SK-N-SH (cell line): ENCODE results near the gene TRAFD1. TPM values are rescaled to one million over a fixed set of nuclear protein-coding genes. Genes with fewer than 3 reads are reported as not detected.

ENCODE experiments used
- CTCF ChIA-PET: fragments of 300-600, 350-600 bp; formaldehyde crosslinking; extraction: SDS; loops from one replicate; lab custom pipeline; 2021; lab: Yijun Ruan, JAX
- POLR2A ChIA-PET: fragments of 350-600 bp; sonication (Branson Sonifier 250); formaldehyde crosslinking; extraction: SDS; loops from one replicate; lab custom pipeline; 2020; ENCODE audit warnings: antibody characterized with exemption, inconsistent platforms; lab: Yijun Ruan, JAX
- DNase-seq: peaks from one replicate; pipeline ENCODE4 v3.0.0; 2012
- H2AFZ ChIP-seq: fragments of 200-600 bp; sonication (generic); 2 replicates; pipeline ENCODE4 v1.8.1; 2016; ENCODE audit warnings: antibody characterized with exemption, mild to moderate bottlenecking, low read depth
- H3F3A ChIP-seq: fragments of 200-600 bp; sonication (generic); replicated peaks from 2 replicates; pipeline ENCODE3; 2016; ENCODE audit warnings: antibody characterized with exemption, mild to moderate bottlenecking; ENCODE audit not compliant: insufficient read depth
- H3K27ac ChIP-seq, 2 experiments: fragments of 200-500 bp in 1 of 2; fragments of 200-600 bp in 1 of 2; sonication (Bioruptor generic) in 1 of 2; sonication (generic), shearing (Covaris generic) in 1 of 2; 2 replicates each; pipeline versions ENCODE4 v1.5.1 to v1.6.1; 2014 to 2016; ENCODE audit warnings: low read depth in 2 of 2, inconsistent platforms in 1 of 2, low read length in 1 of 2, mild to moderate bottlenecking in 1 of 2, mixed read lengths in 1 of 2
- H3K27me3 ChIP-seq: fragments of 200-600 bp; sonication (generic), shearing (Covaris generic); 2 replicates; pipeline ENCODE4 v1.6.1; 2016; ENCODE audit warnings: mixed run types; ENCODE audit not compliant: insufficient read depth
- H3K36me3 ChIP-seq, 2 experiments: fragments of 200-500 bp in 1 of 2; fragments of 200-600 bp in 1 of 2; sonication (Bioruptor generic) in 1 of 2; sonication (generic) in 1 of 2; replicated peaks in 1 of 2; 2 replicates each; pipeline versions ENCODE3 to v1.5.1; 2014 to 2016; ENCODE audit warnings: low read length in 1 of 2, mild to moderate bottlenecking in 1 of 2; ENCODE audit not compliant: insufficient read depth in 2 of 2, control insufficient read depth in 1 of 2
- H3K4me1 ChIP-seq, 2 experiments: fragments of 200-500 bp in 1 of 2; fragments of 200-600 bp in 1 of 2; sonication (Bioruptor generic) in 1 of 2; sonication (generic), shearing (Covaris generic) in 1 of 2; 2 replicates each; pipeline versions ENCODE4 v1.5.1 to v1.6.1; 2014 to 2016; ENCODE audit warnings: low read depth in 1 of 2, low read length in 1 of 2, mixed run types in 1 of 2; ENCODE audit not compliant: insufficient read depth in 2 of 2, control insufficient read depth in 1 of 2
- H3K4me2 ChIP-seq: fragments of 200-600 bp; sonication (generic), shearing (Covaris generic); 2 replicates; pipeline ENCODE4 v1.6.1; 2017; ENCODE audit warnings: mixed run types
- H3K4me3 ChIP-seq, 2 experiments: fragments of 200-500 bp in 1 of 2; fragments of 200-600 bp in 1 of 2; sonication (Bioruptor generic) in 1 of 2; sonication (generic), shearing (Covaris generic) in 1 of 2; 2 replicates each; pipeline versions ENCODE4 v1.5.1 to v1.8.1; 2014 to 2016; ENCODE audit warnings: low read depth in 2 of 2, inconsistent platforms in 1 of 2, low read length in 1 of 2, mild to moderate bottlenecking in 1 of 2, mixed read lengths in 1 of 2, moderate library complexity in 1 of 2
- H3K79me2 ChIP-seq: fragments of 200-600 bp; sonication (generic); 2 replicates; pipeline ENCODE4 v1.8.1; 2017; ENCODE audit warnings: mild to moderate bottlenecking; ENCODE audit not compliant: insufficient read depth
- H3K9ac ChIP-seq: fragments of 200-600 bp; sonication (generic); 2 replicates; pipeline ENCODE4 v1.6.1; 2017; ENCODE audit warnings: mixed run types
- H3K9me2 ChIP-seq: fragments of 200-600 bp; sonication (generic); 2 replicates; pipeline ENCODE4 v1.6.1; 2017; ENCODE audit warnings: mixed run types
- H3K9me3 ChIP-seq: fragments of 200-600 bp; sonication (generic); 2 replicates; pipeline ENCODE4 v1.6.1; 2017; ENCODE audit warnings: mixed run types, mild to moderate bottlenecking, moderate library complexity
- H4K20me1 ChIP-seq: fragments of 200-600 bp; sonication (generic); 2 replicates; pipeline ENCODE4 v1.6.1; 2017; ENCODE audit warnings: mild to moderate bottlenecking, mixed run types; ENCODE audit not compliant: insufficient read depth
- EP300 ChIP-seq, 2 experiments: IDR thresholded peaks; 2 replicates each; pipeline versions ENCODE4 v1.4.0 to v1.6.1; 2012; ENCODE audit warnings: borderline replicate concordance in 1 of 2, low read depth in 1 of 2, low read length in 1 of 2
- EZH2phosphoT487 ChIP-seq: fragments of 200-600 bp; sonication (generic); IDR thresholded peaks from 2 replicates; pipeline ENCODE4 v1.6.1; 2017; ENCODE audit warnings: low read depth, mixed run types, mild to moderate bottlenecking, antibody characterized with exemption, moderate library complexity, borderline replicate concordance
- FOSL2 ChIP-seq: IDR thresholded peaks from 2 replicates; pipeline ENCODE4 v1.4.0; 2012; ENCODE audit warnings: low read depth, mild to moderate bottlenecking, moderate library complexity, borderline replicate concordance
- FOXJ3 ChIP-seq: sonication (generic); formaldehyde crosslinking; IDR thresholded peaks from 2 replicates; pipeline ENCODE4 v1.5.1; 2020; ENCODE audit warnings: mild to moderate bottlenecking, missing genetic modification reagents
- FOXM1 ChIP-seq: IDR thresholded peaks from 2 replicates; pipeline ENCODE4 v1.4.0; 2012; ENCODE audit warnings: low read depth, mild to moderate bottlenecking
- MAX ChIP-seq: IDR thresholded peaks from 2 replicates; pipeline ENCODE4 v1.4.0; 2012; ENCODE audit warnings: low read depth
- MXI1 ChIP-seq: IDR thresholded peaks from 2 replicates; pipeline ENCODE4 v1.6.1; 2012; ENCODE audit warnings: mild to moderate bottlenecking, low read depth, low read length, improper control_type of control experiment
- NFIC ChIP-seq: IDR thresholded peaks from 2 replicates; pipeline ENCODE4 v1.4.0; 2012; ENCODE audit warnings: borderline replicate concordance
- NRF1 ChIP-seq: IDR thresholded peaks from 2 replicates; pipeline ENCODE4 v1.6.1; 2012; ENCODE audit warnings: low read depth, mild to moderate bottlenecking, low read length
- POLR2AphosphoS5 ChIP-seq: IDR thresholded peaks from 2 replicates; pipeline ENCODE4 v1.6.1; 2012; ENCODE audit warnings: low read depth, low read length
- RCOR1 ChIP-seq: fragments of 150-350 bp; IDR thresholded peaks from 2 replicates; pipeline ENCODE4 v1.6.1; 2017; ENCODE audit warnings: antibody characterized with exemption, low read length
- RFX5 ChIP-seq: IDR thresholded peaks from 2 replicates; pipeline ENCODE4 v1.6.1; 2012; ENCODE audit warnings: mild to moderate bottlenecking, improper control_type of control experiment, low read length
- SIN3A ChIP-seq: IDR thresholded peaks from 2 replicates; pipeline ENCODE4 v1.6.1; 2012; ENCODE audit warnings: low read depth, mild to moderate bottlenecking, low read length, moderate library complexity, borderline replicate concordance
- SMC3 ChIP-seq: IDR thresholded peaks from 2 replicates; pipeline ENCODE4 v1.6.1; 2012; ENCODE audit warnings: low read depth, low read length, improper control_type of control experiment
- TAF1 ChIP-seq: IDR thresholded peaks from 2 replicates; pipeline ENCODE4 v1.6.1; 2012; ENCODE audit warnings: low read depth, mild to moderate bottlenecking, low read length, moderate library complexity, borderline replicate concordance
- YY1 ChIP-seq: IDR thresholded peaks from 2 replicates; pipeline ENCODE4 v1.4.0; 2012; ENCODE audit warnings: low read depth, mild to moderate bottlenecking
- WGBS: methylation state at CpG from one replicate; pipeline ENCODE4 v1.1.6; 2017; ENCODE audit warnings: low lambda C conversion rate; 5-methylcytosine and 5-hydroxymethylcytosine counted together
- polyA plus RNA-seq, 3 experiments: library from polyadenylated mRNA; depleted of rRNA; stranded (reverse); fragments of >200 nt; gene quantifications; 2 replicates each; pipeline ENCODE4 v1.2.3, GENCODE V29; 2012
- TF ChIP-seq, protein P1 (sequence below): fragments of 150-350 bp; IDR thresholded peaks from 2 replicates; pipeline ENCODE4 v1.6.1; 2016; ENCODE audit warnings: mild to moderate bottlenecking, low read depth, low read length
- TF ChIP-seq, protein P2 (sequence below): fragments of 200-600 bp; sonication (generic); IDR thresholded peaks from 2 replicates; pipeline ENCODE4 v1.6.1; 2017; ENCODE audit warnings: antibody characterized with exemption, mild to moderate bottlenecking, moderate library complexity
- TF ChIP-seq, protein P3 (sequence below): fragments of 150-350 bp; IDR thresholded peaks from 2 replicates; pipeline ENCODE4 v1.6.1; 2017; ENCODE audit warnings: antibody characterized with exemption, low read length, low read depth, borderline replicate concordance
- TF ChIP-seq, protein P4 (sequence below): IDR thresholded peaks from 2 replicates; pipeline ENCODE4 v1.4.0; 2012; ENCODE audit warnings: low read depth, borderline replicate concordance

TRAFD1 gene
- polyA plus RNA-seq, 1 of the 3 experiments (the other 2 are of a cell fraction): 12.4 TPM

DNA sequence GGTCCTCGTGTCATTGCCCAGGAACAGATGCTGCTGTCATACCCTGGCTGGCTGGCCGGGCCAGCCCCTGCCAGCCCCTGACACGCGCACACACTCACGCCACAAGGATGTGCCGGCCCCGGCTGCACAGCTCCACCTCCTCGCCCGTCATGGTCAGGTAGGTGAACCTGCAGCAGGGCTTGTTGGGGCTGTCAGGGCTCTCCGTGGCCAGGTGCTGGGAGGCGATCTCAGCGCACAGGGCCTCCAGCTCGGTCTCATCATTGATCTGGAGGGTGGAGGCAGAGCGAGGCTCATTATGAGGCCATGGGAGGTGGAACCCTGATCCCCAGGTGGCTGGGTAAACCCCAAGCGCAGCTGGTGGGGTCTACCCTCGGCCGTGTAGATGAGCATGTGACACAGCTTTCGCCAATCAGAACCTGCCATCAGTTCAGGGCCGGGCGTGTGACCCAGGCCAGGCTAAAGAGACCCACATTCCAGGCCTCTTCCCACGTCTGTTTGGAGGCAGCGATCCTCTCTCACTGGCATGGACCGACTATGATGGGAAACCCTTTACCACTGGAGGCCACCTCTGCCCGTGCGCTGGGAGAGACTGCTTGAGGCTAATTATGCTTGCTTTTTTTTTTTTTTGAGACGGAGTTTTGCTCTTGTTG lies 38.8 kb downstream of the TRAFD1 start:
- Histone ChIP-seq H2AFZ (no peak overlapping the region), H3K79me2 (no peaks in the 10 kb centered on the region), H3K4me3 (no peak overlapping the region), H3F3A (no peaks in the 10 kb centered on the region), H3K36me3 (peaks cover 6 to 46% of the 10 kb centered on the region in 2 experiments), H3K27me3 (no peaks in the 10 kb centered on the region), H3K4me2 (no peak overlapping the region), H3K9ac (no peak overlapping the region), H3K27ac (no peak overlapping the region), H3K9me3 (no peaks in the 10 kb centered on the region), H4K20me1 (no peaks in the 10 kb centered on the region), H3K4me1 (no peaks in the 10 kb centered on the region), H3K9me2 (no peaks in the 10 kb centered on the region)
- CTCF ChIA-PET: no interaction called here
- WGBS: 95% methylated on average over 26 of the region's 26 CpGs
- POLR2A ChIA-PET: no interaction called here
- no peak for DNase-seq
- TF ChIP-seq NFIC (no peak), EP300 (IDR thresholded peaks at IDR 0.05; ENCODE audit: borderline replicate concordance in 1 of 2, low read depth in 1 of 2, low read length in 1 of 2) (no peak), MAX (no peak), RCOR1 (no peak), NRF1 (no peak), POLR2AphosphoS5 (no peak), FOSL2 (no peak), TAF1 (no peak), SIN3A (no peak), RFX5 (no peak), FOXM1 (no peak), FOXJ3 (no peak), EZH2phosphoT487 (no peak), YY1 (no peak), SMC3 (no peak), MXI1 (no peak)
- TF ChIP-seq, protein P1, sequence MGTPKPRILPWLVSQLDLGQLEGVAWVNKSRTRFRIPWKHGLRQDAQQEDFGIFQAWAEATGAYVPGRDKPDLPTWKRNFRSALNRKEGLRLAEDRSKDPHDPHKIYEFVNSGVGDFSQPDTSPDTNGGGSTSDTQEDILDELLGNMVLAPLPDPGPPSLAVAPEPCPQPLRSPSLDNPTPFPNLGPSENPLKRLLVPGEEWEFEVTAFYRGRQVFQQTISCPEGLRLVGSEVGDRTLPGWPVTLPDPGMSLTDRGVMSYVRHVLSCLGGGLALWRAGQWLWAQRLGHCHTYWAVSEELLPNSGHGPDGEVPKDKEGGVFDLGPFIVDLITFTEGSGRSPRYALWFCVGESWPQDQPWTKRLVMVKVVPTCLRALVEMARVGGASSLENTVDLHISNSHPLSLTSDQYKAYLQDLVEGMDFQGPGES: no peak
- TF ChIP-seq, protein P2, sequence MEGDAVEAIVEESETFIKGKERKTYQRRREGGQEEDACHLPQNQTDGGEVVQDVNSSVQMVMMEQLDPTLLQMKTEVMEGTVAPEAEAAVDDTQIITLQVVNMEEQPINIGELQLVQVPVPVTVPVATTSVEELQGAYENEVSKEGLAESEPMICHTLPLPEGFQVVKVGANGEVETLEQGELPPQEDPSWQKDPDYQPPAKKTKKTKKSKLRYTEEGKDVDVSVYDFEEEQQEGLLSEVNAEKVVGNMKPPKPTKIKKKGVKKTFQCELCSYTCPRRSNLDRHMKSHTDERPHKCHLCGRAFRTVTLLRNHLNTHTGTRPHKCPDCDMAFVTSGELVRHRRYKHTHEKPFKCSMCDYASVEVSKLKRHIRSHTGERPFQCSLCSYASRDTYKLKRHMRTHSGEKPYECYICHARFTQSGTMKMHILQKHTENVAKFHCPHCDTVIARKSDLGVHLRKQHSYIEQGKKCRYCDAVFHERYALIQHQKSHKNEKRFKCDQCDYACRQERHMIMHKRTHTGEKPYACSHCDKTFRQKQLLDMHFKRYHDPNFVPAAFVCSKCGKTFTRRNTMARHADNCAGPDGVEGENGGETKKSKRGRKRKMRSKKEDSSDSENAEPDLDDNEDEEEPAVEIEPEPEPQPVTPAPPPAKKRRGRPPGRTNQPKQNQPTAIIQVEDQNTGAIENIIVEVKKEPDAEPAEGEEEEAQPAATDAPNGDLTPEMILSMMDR: no peak
- TF ChIP-seq, protein P3, sequence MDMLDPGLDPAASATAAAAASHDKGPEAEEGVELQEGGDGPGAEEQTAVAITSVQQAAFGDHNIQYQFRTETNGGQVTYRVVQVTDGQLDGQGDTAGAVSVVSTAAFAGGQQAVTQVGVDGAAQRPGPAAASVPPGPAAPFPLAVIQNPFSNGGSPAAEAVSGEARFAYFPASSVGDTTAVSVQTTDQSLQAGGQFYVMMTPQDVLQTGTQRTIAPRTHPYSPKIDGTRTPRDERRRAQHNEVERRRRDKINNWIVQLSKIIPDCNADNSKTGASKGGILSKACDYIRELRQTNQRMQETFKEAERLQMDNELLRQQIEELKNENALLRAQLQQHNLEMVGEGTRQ: no peak
- TF ChIP-seq, protein P4, sequence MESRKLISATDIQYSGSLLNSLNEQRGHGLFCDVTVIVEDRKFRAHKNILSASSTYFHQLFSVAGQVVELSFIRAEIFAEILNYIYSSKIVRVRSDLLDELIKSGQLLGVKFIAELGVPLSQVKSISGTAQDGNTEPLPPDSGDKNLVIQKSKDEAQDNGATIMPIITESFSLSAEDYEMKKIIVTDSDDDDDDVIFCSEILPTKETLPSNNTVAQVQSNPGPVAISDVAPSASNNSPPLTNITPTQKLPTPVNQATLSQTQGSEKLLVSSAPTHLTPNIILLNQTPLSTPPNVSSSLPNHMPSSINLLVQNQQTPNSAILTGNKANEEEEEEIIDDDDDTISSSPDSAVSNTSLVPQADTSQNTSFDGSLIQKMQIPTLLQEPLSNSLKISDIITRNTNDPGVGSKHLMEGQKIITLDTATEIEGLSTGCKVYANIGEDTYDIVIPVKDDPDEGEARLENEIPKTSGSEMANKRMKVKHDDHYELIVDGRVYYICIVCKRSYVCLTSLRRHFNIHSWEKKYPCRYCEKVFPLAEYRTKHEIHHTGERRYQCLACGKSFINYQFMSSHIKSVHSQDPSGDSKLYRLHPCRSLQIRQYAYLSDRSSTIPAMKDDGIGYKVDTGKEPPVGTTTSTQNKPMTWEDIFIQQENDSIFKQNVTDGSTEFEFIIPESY: no peak
